WTC11 (cell line): Measurements from ENCODE around the gene WNT10A. TPM values are rescaled to one million over a fixed set of nuclear protein-coding genes. Genes with fewer than 3 reads are reported as not detected.

Source experiments
- ATAC-seq: fragments of 200-7000 bp; cut with Tn5 transposase; 2 replicates; pipeline ENCODE4 v1.10.0; 2021; ENCODE audit warnings: mild to moderate bottlenecking, moderate library complexity
- CTCF ChIA-PET: fragments of 300-600 bp; sonication (Branson Sonifier 250); formaldehyde crosslinking; loops from one replicate; lab custom pipeline; 2021; ENCODE audit warnings: antibody characterized with exemption; lab: Charles Lee
- POLR2A ChIA-PET: fragments of 350-600 bp; sonication (Branson Sonifier 250); formaldehyde crosslinking; loops from one replicate; lab custom pipeline; 2021; ENCODE audit warnings: antibody characterized with exemption; lab: Charles Lee
- DNase-seq: peaks from one replicate; pipeline ENCODE4 v3.0.0; 2021; ENCODE audit warnings: low spot score
- H3K27ac Mint-ChIP-seq: 2 replicates; pipeline ENCODE4 v1.8.0; 2021; ENCODE audit warnings: mixed read lengths
- H3K27me3 Mint-ChIP-seq: 2 replicates; pipeline ENCODE4 v1.8.0; 2021; ENCODE audit warnings: low read depth, mild to moderate bottlenecking, moderate library complexity, mixed read lengths
- H3K36me3 Mint-ChIP-seq: 2 replicates; pipeline ENCODE4 v1.8.0; 2021; ENCODE audit warnings: mixed read lengths
- H3K4me1 Mint-ChIP-seq: 2 replicates; pipeline ENCODE4 v1.8.0; 2022; ENCODE audit warnings: mixed read lengths
- H3K4me3 Mint-ChIP-seq: 2 replicates; pipeline ENCODE4 v1.8.0; 2021; ENCODE audit warnings: mild to moderate bottlenecking, moderate library complexity, mixed read lengths
- H3K9me3 Mint-ChIP-seq: 2 replicates; pipeline ENCODE4 v1.8.0; 2021; ENCODE audit warnings: mixed read lengths
- CDX4 ChIP-seq: fragments of 250-450 bp; sonication (Bioruptor Pico); IDR thresholded peaks from 2 replicates; pipeline ENCODE4 v1.9.0; 2021; ENCODE audit warnings: moderate library complexity, mild to moderate bottlenecking, inconsistent platforms, borderline replicate concordance
- E2F1 ChIP-seq: sonication (generic); formaldehyde crosslinking; IDR thresholded peaks from 2 replicates; pipeline ENCODE4 v1.8.0; 2022; ENCODE audit warnings: mild to moderate bottlenecking, missing genetic modification reagents
- E2F5 ChIP-seq: sonication (generic); formaldehyde crosslinking; IDR thresholded peaks from 2 replicates; pipeline ENCODE4 v1.8.1; 2022; ENCODE audit warnings: mild to moderate bottlenecking, moderate library complexity, missing genetic modification reagents
- FOXJ3 ChIP-seq: sonication (generic); formaldehyde crosslinking; IDR thresholded peaks from 2 replicates; pipeline ENCODE4 v1.9.0; 2021; ENCODE audit warnings: missing genetic modification reagents, mild to moderate bottlenecking, borderline replicate concordance
- GRHL2 ChIP-seq: fragments of 250-450 bp; sonication (Bioruptor Pico); IDR thresholded peaks from 2 replicates; pipeline ENCODE4 v1.8.0; 2022; ENCODE audit warnings: mild to moderate bottlenecking, moderate library complexity; ENCODE audit not compliant: insufficient replicate concordance, severe bottlenecking
- IRF1 ChIP-seq: sonication (generic); formaldehyde crosslinking; IDR thresholded peaks from 2 replicates; pipeline ENCODE4 v1.8.0; 2023; ENCODE audit warnings: missing genetic modification reagents
- JUN ChIP-seq: sonication (generic); formaldehyde crosslinking; IDR thresholded peaks from 2 replicates; pipeline ENCODE4 v1.8.0; 2023; ENCODE audit warnings: mild to moderate bottlenecking, missing genetic modification reagents
- SOX15 ChIP-seq: fragments of 250-450 bp; sonication (Bioruptor Pico); IDR thresholded peaks from 2 replicates; pipeline ENCODE4 v1.9.0; 2021; ENCODE audit warnings: mild to moderate bottlenecking
- SP1 ChIP-seq: sonication (generic); formaldehyde crosslinking; conservative IDR thresholded peaks from 2 replicates; pipeline ENCODE4 v1.8.1; 2022; ENCODE audit warnings: missing genetic modification reagents
- TEAD4 ChIP-seq: sonication (generic); formaldehyde crosslinking; IDR thresholded peaks from 2 replicates; pipeline ENCODE4 v1.8.0; 2022; ENCODE audit warnings: mild to moderate bottlenecking, missing genetic modification reagents
- TP53 ChIP-seq: sonication (generic); formaldehyde crosslinking; IDR thresholded peaks from 2 replicates; pipeline ENCODE4 v1.8.1; 2023; ENCODE audit warnings: mild to moderate bottlenecking, missing genetic modification reagents
- ZBTB43 ChIP-seq: sonication (generic); formaldehyde crosslinking; IDR thresholded peaks from 2 replicates; pipeline ENCODE4 v1.8.1; 2023; ENCODE audit warnings: mild to moderate bottlenecking, missing genetic modification reagents
- ZNF121 ChIP-seq: sonication (generic); formaldehyde crosslinking; IDR thresholded peaks from 2 replicates; pipeline ENCODE4 v1.8.0; 2023; ENCODE audit warnings: missing genetic modification reagents
- ZNF396 ChIP-seq: fragments of 250-450 bp; sonication (Bioruptor Pico); IDR thresholded peaks from 2 replicates; pipeline ENCODE4 v1.8.0; 2021; ENCODE audit warnings: mild to moderate bottlenecking, moderate library complexity, borderline replicate concordance
- ZNF532 ChIP-seq: fragments of 250-450 bp; sonication (Bioruptor Pico); IDR thresholded peaks from 2 replicates; pipeline ENCODE4 v1.9.0; 2021; ENCODE audit warnings: mild to moderate bottlenecking, borderline replicate concordance
- total RNA-seq: library from RNA; stranded (reverse); gene quantifications from 3 replicates; pipeline ENCODE4 v1.2.3, GENCODE V29; 2021

WNT10A gene
- total RNA-seq, 1 experiment from 2014 or later, result not detected

- no peak for TF ChIP-seq IRF1 (CRISPR knock-in tag)
- TF ChIP-seq SP1 (CRISPR knock-in tag), result no peak
- TF ChIP-seq TEAD4 (CRISPR knock-in tag), result no peak
- TF ChIP-seq ZNF121, result no peak
- TF ChIP-seq, all 79 proteins: peak for 0
Observed at GRCh38 chr2:218884519-218884918, 3.9 kb downstream of the WNT10A start (continued).

- H3K27me3 Mint-ChIP-seq, result peaks cover 99% of the 10 kb centered on the region
- no peak for ATAC-seq
- H3K4me3 Mint-ChIP-seq, result no peak overlapping the region
- ChIA-PET CTCF (interaction anchor here (0.8 to 4.5 kb wide), 10 partner anchors 10 to 268 kb away, joined by 3 to 33 read pairs (median 4); no protein-coding TSS in a partner anchor), POLR2A (no interaction called here)
- H3K27ac Mint-ChIP-seq, result no peak overlapping the region
- H3K4me1 Mint-ChIP-seq, result no peaks in the 10 kb centered on the region
- no peaks in the 10 kb centered on the region for H3K9me3 Mint-ChIP-seq
- DNase-seq, result no peak
- no peaks in the 10 kb centered on the region for H3K36me3 Mint-ChIP-seq
- TF ChIP-seq ZNF396 (CRISPR knock-in tag) (no peak), E2F1 (CRISPR knock-in tag) (no peak), FOXJ3 (CRISPR knock-in tag) (no peak), SOX15 (CRISPR knock-in tag) (no peak), TP53 (CRISPR knock-in tag) (no peak), ZBTB43 (CRISPR knock-in tag) (no peak), E2F5 (CRISPR knock-in tag) (no peak), GRHL2 (CRISPR knock-in tag) (no peak), ZNF532 (CRISPR knock-in tag) (no peak), CDX4 (CRISPR knock-in tag) (no peak), JUN (no peak)
Observed at GRCh38 chr2:218885981-218886947, 5.6 kb downstream of the WNT10A start.
